ENCODE data around the gene APBB2. TPM values are rescaled to one million over a fixed set of nuclear protein-coding genes. Genes with fewer than 3 reads are reported as not detected.

APBB2 gene
- total RNA-seq, 1 experiment from 2014 or later, result 56.8 TPM

GRCh38 chr4:40856840-40857362 lies 357.4 kb downstream of the APBB2 start:
- DNase-seq (ENCODE audit: low spot score), result no peak

- no peak for DNase-seq (ENCODE audit: low spot score)
These were observed 358.0 kb downstream of the APBB2 start for GRCh38 chr4:40856277-40856839.

GRCh38 chr4:40850496-40850895 lies 363.8 kb downstream of the APBB2 start:
- DNase-seq (ENCODE audit: low spot score), result no peak

- DNase-seq (ENCODE audit: low spot score), result no peak
These were observed 365.4 kb downstream of the APBB2 start for GRCh38 chr4:40848940-40849339.

- DNase-seq (ENCODE audit: low spot score), result no peak
These were observed 366.1 kb downstream of the APBB2 start for GRCh38 chr4:40848251-40848650.

- no peak for DNase-seq (ENCODE audit: low spot score)
These were observed 367.8 kb downstream of the APBB2 start for GRCh38 chr4:40846532-40846931.

GRCh38 chr4:40845154-40845835 lies 369.0 kb downstream of the APBB2 start:
- no peak for DNase-seq (ENCODE audit: low spot score)

- no peak for DNase-seq (ENCODE audit: low spot score)
These were observed 370.1 kb downstream of the APBB2 start for GRCh38 chr4:40844261-40844660.

GRCh38 chr4:40843696-40844095 lies 370.6 kb downstream of the APBB2 start:
- no peak for DNase-seq (ENCODE audit: low spot score)

GRCh38 chr4:40842725-40843423 lies 371.5 kb downstream of the APBB2 start:
- no peak for DNase-seq (ENCODE audit: low spot score)

GRCh38 chr4:40842318-40842717 lies 372.0 kb downstream of the APBB2 start:
- no peak for DNase-seq (ENCODE audit: low spot score)

- peak; percentile 92 for DNase-seq (ENCODE audit: low spot score)
These were observed 373.3 kb downstream of the APBB2 start for GRCh38 chr4:40840985-40841571.

- DNase-seq (ENCODE audit: low spot score), result no peak
These were observed 373.9 kb downstream of the APBB2 start for GRCh38 chr4:40840255-40840984.

GRCh38 chr4:40838742-40839141 lies 375.6 kb downstream of the APBB2 start:
- no peak for DNase-seq (ENCODE audit: low spot score)

- no peak for DNase-seq (ENCODE audit: low spot score)
These were observed 377.1 kb downstream of the APBB2 start for GRCh38 chr4:40837094-40837870.

GRCh38 chr4:40833212-40833611 lies 381.1 kb downstream of the APBB2 start:
- no peak for DNase-seq (ENCODE audit: low spot score)

- DNase-seq (ENCODE audit: low spot score), result no peak
These were observed 382.2 kb downstream of the APBB2 start for GRCh38 chr4:40832175-40832574.

GRCh38 chr4:40831146-40831907 lies 383.0 kb downstream of the APBB2 start:
- DNase-seq (ENCODE audit: low spot score), result no peak

- no peak for DNase-seq (ENCODE audit: low spot score)
These were observed 384.8 kb downstream of the APBB2 start for GRCh38 chr4:40829586-40829985.

GRCh38 chr4:40828661-40829060 lies 385.7 kb downstream of the APBB2 start:
- no peak for DNase-seq (ENCODE audit: low spot score)

Measured in A172 (cell line).